ENCODE measurements around the gene TTC39C.

The TTC39C gene

GRCh38 chr18:24181806-24182205, 167.3 kb downstream of the TTC39C start:
- no peak for ATAC-seq (ENCODE audit: insufficient read depth, low read depth)
- Histone ChIP-seq H3K4me2 (ENCODE audit: insufficient read depth, low read length) (no peak overlapping the region), H3K4me3 (ENCODE audit: low read depth in 1 of 2, low read length in 2 of 2) (no peak overlapping the region)

More at GRCh38 chr18:24181806-24182205, 167.3 kb downstream of the TTC39C start:
- no peaks in the 10 kb centered on the region for H3K79me2 ChIP-seq (ENCODE audit: insufficient read depth, low read length)
- no peaks in the 10 kb centered on the region for H3K4me1 ChIP-seq (ENCODE audit: insufficient read depth, low read length)
- no peak overlapping the region for H3K9ac ChIP-seq (ENCODE audit: low read depth, low read length)
- no peaks in the 10 kb centered on the region for H3K27me3 ChIP-seq (ENCODE audit: insufficient read depth, low read length, poor library complexity)
- no peaks in the 10 kb centered on the region; the same call in 1 of the 2 replicates for H4K20me1 ChIP-seq (ENCODE audit: insufficient read depth, low read length)
- TF ChIP-seq CTCF (IDR thresholded peaks at IDR 0.05; ENCODE audit: borderline replicate concordance, extremely low read depth, low read length, poor library complexity, severe bottlenecking) (no peak), EZH2 (IDR thresholded peaks at IDR 0.05; ENCODE audit: borderline replicate concordance, low read depth, low read length, severe bottlenecking) (no peak)
- no peak for DNase-seq
- H3K9me3 ChIP-seq (ENCODE audit: insufficient read depth, low read length, severe bottlenecking), result no peaks in the 10 kb centered on the region
- no peaks in the 10 kb centered on the region for H3K36me3 ChIP-seq (ENCODE audit: insufficient read depth, low read length)
- no peak overlapping the region for H3K27ac ChIP-seq (ENCODE audit: low read length)
- no peak overlapping the region for H2AFZ ChIP-seq (ENCODE audit: low read depth, low read length)

Measured in DND-41 (cell line).